ENCODE measurements around the gene HECTD3. TPM values are rescaled to one million over a fixed set of nuclear protein-coding genes. Genes with fewer than 3 reads are reported as not detected.
"Not testable (repeated sequence)": the region's sequence is repeated elsewhere in the genome, so short reads cannot be mapped to it uniquely, and the experiment has no call there.

Gene HECTD3
- total and polyA plus RNA-seq, 2 of the 4 experiments (the other 2 are of a cell fraction) = 12.2 to 39.5 TPM

DNA sequence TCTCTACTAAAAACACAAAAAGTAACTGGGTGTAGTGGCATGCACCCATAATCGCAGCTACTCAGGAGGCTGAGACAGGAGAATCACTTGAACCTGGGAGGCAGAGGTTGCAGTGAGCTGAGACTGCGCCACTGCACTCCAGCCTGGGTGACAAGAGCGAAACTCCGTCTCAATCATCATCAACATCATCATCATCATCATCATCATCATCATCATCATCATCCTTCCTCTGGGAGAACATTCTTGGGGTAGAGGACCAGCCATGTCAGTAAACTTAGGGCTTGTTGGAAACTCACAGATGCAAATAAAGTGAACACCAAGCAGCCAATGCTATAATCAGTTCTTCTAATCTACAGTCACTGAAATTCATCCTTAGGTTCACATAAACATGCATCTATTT, 49.1 kb downstream of the HECTD3 start:
- H2AK5ac ChIP-seq (ENCODE audit: low read depth, low read length); H3K27ac ChIP-seq (ENCODE audit: insufficient read depth, low read length); dilution Hi-C loops (cut with HindIII; ENCODE audit: low sequenced_read_pairs, unreplicated experiment); H2BK20ac ChIP-seq (ENCODE audit: low read depth, low read length); H2AFZ ChIP-seq (replicated peaks; ENCODE audit: low read length, poor library complexity); H3K4me2 ChIP-seq (ENCODE audit: low read depth, low read length); H2BK120ac ChIP-seq (ENCODE audit: low read depth, low read length); H4K91ac ChIP-seq (ENCODE audit: insufficient read depth, low read depth, low read length); ATAC-seq (ENCODE audit: low read depth); H2BK5ac ChIP-seq (ENCODE audit: low read depth, low read length, poor library complexity, severe bottlenecking); BruUV-seq (replicated peaks); H4K20me1 ChIP-seq (ENCODE audit: insufficient read depth, low read length); intact Hi-C loops (cut with micrococcal nuclease); H3K27me3 ChIP-seq (ENCODE audit: control insufficient read depth, insufficient read depth, low read length); H2BK15ac ChIP-seq (ENCODE audit: low read depth, low read length); H3K18ac ChIP-seq (ENCODE audit: low read depth, low read length); CTCF ChIA-PET; H3K9me1 ChIP-seq (ENCODE audit: insufficient read depth, low read length); H3K9me3 ChIP-seq (ENCODE audit: control insufficient read depth, insufficient read depth, low read length); DNase-seq; H4K5ac ChIP-seq (ENCODE audit: low read depth, low read length); H3K36me3 ChIP-seq (ENCODE audit: control insufficient read depth, insufficient read depth, low read length); POLR2A ChIA-PET (ENCODE audit: unreplicated experiment); H3K4me3 ChIP-seq (ENCODE audit: insufficient read depth, low read depth, low read length); H2AK9ac ChIP-seq (replicated peaks; ENCODE audit: low read depth, low read length, poor library complexity); H3K23ac ChIP-seq (ENCODE audit: low read depth, low read length); H3K4me1 ChIP-seq (ENCODE audit: control insufficient read depth, insufficient read depth, low read length); H3K9ac ChIP-seq (ENCODE audit: low read depth, low read length); H3K56ac ChIP-seq (ENCODE audit: extremely low read depth, insufficient read depth, low read length); H3K4ac ChIP-seq (ENCODE audit: low read depth, low read length); H3K14ac ChIP-seq (replicated peaks; ENCODE audit: low read depth, low read length); in situ Hi-C loops (cut with MboI; ENCODE audit: low sequenced_read_pairs); H4K8ac ChIP-seq (ENCODE audit: low read depth in 2 of 2, low read length in 2 of 2): not testable (repeated sequence)
- WGBS, 2 experiments (ENCODE audit: extremely low coverage in 2 of 2, insufficient read length in 1 of 2) = no CpG with 5 or more reads among the region's 4 CpGs
- H3K79me1 ChIP-seq (ENCODE audit: low read depth in 1 of 2, low read length in 2 of 2) = peaks cover 7 to 25% of the 10 kb centered on the region in 2 experiments

Measured in IMR-90 (cell line).